Stimulated activated CD8-positive, alpha-beta memory T cell treated with anti-CD3 and anti-CD28 coated beads, Interleukin-15, amount 100 ng/mL, for 1 hour (primary cell): ENCODE measurements around the gene LRCOL1.

Experiments used
- DNase-seq: peaks from one replicate; pipeline ENCODE4 v3.0.0-alpha.2; 2020; ENCODE audit warnings: low read depth

The LRCOL1 gene

GRCh38 chr12:132635076-132635955 lies 24.9 kb upstream of the LRCOL1 start:
- DNase-seq: no peak

- DNase-seq: no peak
Measured at GRCh38 chr12:132634411-132634990, 24.1 kb upstream of the LRCOL1 start.

- DNase-seq: no peak
Measured at GRCh38 chr12:132633901-132634300, 23.5 kb upstream of the LRCOL1 start.

- DNase-seq: no peak
Measured at GRCh38 chr12:132633398-132633797, 23.0 kb upstream of the LRCOL1 start.

- no peak for DNase-seq
Measured at GRCh38 chr12:132632521-132633228, 22.3 kb upstream of the LRCOL1 start.

- no peak for DNase-seq
Measured at GRCh38 chr12:132631666-132632065, 21.3 kb upstream of the LRCOL1 start.

GRCh38 chr12:132630672-132631071 lies 20.3 kb upstream of the LRCOL1 start:
- no peak for DNase-seq

GRCh38 chr12:132629330-132629729 lies 18.9 kb upstream of the LRCOL1 start:
- no peak for DNase-seq

- no peak for DNase-seq
Measured at GRCh38 chr12:132625731-132626430, 15.5 kb upstream of the LRCOL1 start.

- DNase-seq: no peak
Measured at GRCh38 chr12:132624910-132625630, 14.7 kb upstream of the LRCOL1 start.

GRCh38 chr12:132624186-132624855 lies 13.9 kb upstream of the LRCOL1 start:
- no peak for DNase-seq

GRCh38 chr12:132623072-132623869 lies 12.9 kb upstream of the LRCOL1 start:
- DNase-seq: no peak

- no peak for DNase-seq
Measured at GRCh38 chr12:132622437-132623071, 12.2 kb upstream of the LRCOL1 start.

GRCh38 chr12:132621657-132622435 lies 11.5 kb upstream of the LRCOL1 start:
- no peak for DNase-seq

- no peak for DNase-seq
Measured at GRCh38 chr12:132620899-132621656, 10.7 kb upstream of the LRCOL1 start.

GRCh38 chr12:132620113-132620898 lies 9.9 kb upstream of the LRCOL1 start:
- DNase-seq: no peak

- DNase-seq: no peak
Measured at GRCh38 chr12:132619386-132620112, 9.2 kb upstream of the LRCOL1 start.
